Heart right ventricle (tissue), 16 donors: ENCODE data around the gene CD160. TPM values are rescaled to one million over a fixed set of nuclear protein-coding genes. Genes with fewer than 3 reads are reported as not detected.
"Not testable (repeated sequence)": the region's sequence is repeated elsewhere in the genome, so short reads cannot be mapped to it uniquely, and the experiment has no call there.

Source experiments
- ATAC-seq, 8 donors: fragments of 200-7000 bp; cut with Tn5 transposase; one replicate each; pipeline ENCODE4 v1.9.1; 2020; ENCODE audit warnings: mild to moderate bottlenecking in 8 of 8, moderate library complexity in 8 of 8, moderate number of reproducible peaks in 1 of 8
- DNase-seq, 2 donors: peaks; one replicate each; pipeline ENCODE4 v3.0.0-alpha.2; 2020
- H3K27ac ChIP-seq, 10 donors: fragments of 200-600 bp; sonication (generic) in 2 of 10; one replicate each; pipeline versions ENCODE4 v1.5.0 to v1.8.0; 2020 to 2022; ENCODE audit warnings: mild to moderate bottlenecking in 3 of 10
- H3K27me3 ChIP-seq, 7 donors: fragments of 200-600 bp; one replicate each; pipeline ENCODE4 v1.8.0; 2021 to 2022; ENCODE audit warnings: mild to moderate bottlenecking in 2 of 7
- H3K36me3 ChIP-seq, 9 donors: fragments of 200-600 bp; sonication (generic) in 1 of 9; one replicate each; pipeline versions ENCODE4 v1.5.0 to v1.8.0; 2020 to 2022; ENCODE audit warnings: mild to moderate bottlenecking in 2 of 9
- H3K4me1 ChIP-seq, 9 donors: fragments of 200-600 bp; sonication (generic) in 1 of 9; one replicate each; pipeline versions ENCODE4 v1.5.0 to v1.8.0; 2020 to 2022; ENCODE audit warnings: mild to moderate bottlenecking in 4 of 9
- H3K4me3 ChIP-seq, 10 donors: fragments of 200-600 bp; sonication (generic) in 2 of 10; one replicate each; pipeline versions ENCODE4 v1.5.0 to v1.8.0; 2020 to 2022; ENCODE audit warnings: mild to moderate bottlenecking in 7 of 10, moderate library complexity in 2 of 10
- H3K9me3 ChIP-seq, 11 donors: fragments of 200-600 bp in 10 of 11; sonication (generic) in 2 of 11; one replicate each; pipeline versions ENCODE4 v1.5.0 to v1.8.0; 2013 to 2022; ENCODE audit warnings: mild to moderate bottlenecking in 2 of 11, control low read depth in 1 of 11, moderate library complexity in 1 of 11
- CTCF ChIP-seq, 9 donors: fragments of 200-600 bp; sonication (generic) in 2 of 9; IDR thresholded peaks; one replicate each; pipeline versions ENCODE4 v1.5.0 to v1.8.0; 2021 to 2022; ENCODE audit warnings: antibody characterized with exemption in 9 of 9, mild to moderate bottlenecking in 5 of 9, moderate library complexity in 1 of 9
- WGBS, 2 donors: extraction: QIAGEN DNeasy Blood & Tissue Kit; methylation state at CpG; one replicate each; pipeline ENCODE4 v1.1.7; 2013; ENCODE audit warnings: inconsistent platforms in 1 of 2; 5-methylcytosine and 5-hydroxymethylcytosine counted together
- intact Hi-C, 10 donors: fragments of 100-400 bp; cut with DNase I; formaldehyde crosslinking; loops; one replicate each; pipeline versions ENCODE4 v1.11.1 to v1.14.2; 2022
- polyA plus RNA-seq, 2 donors: library from polyadenylated mRNA; stranded (reverse); fragments of 200-250 nt; gene quantifications; one replicate each; pipeline ENCODE4 v1.2.3, GENCODE V29; 2013
- total RNA-seq, 10 donors: library from RNA; stranded (reverse); fragmentation: NEBNext Ultra II Directional in 3 of 10; extraction: Animal tissue kit (Norgen Biotek cat#: 25700) in 3 of 10; gene quantifications; one replicate each; pipeline versions ENCODE4 v1.2.1 to v1.2.4, GENCODE V29; 2021 to 2023
- donor health status: Arrhythmogenic right ventricular cardiomyopathy.
- donor health status: ischemic (EF 13 %, LVEDD 7.1; RV severe dilation, severe dysfunction).
- donor health status: healthy with polysubstance abuse.
- donor health status: DM: no; HTN: yes; CAD: no.
- donor health status: DM: no; HTN: no; CAD: no.
- donor health status: ischemic (EF 25% LVEDD 6.9; RV normal size, moderate dysfunction).
- donor health status: ischemic (EF 25% LVEDD 5.7; RV mildly dilated, moderate dysfunction).
- donor health status: healthy.
- donor health status: DM: yes; HTN: yes; CAD: no.
- donor health status: Ischemic cardiomyopathy.
- donor health status: ischemic (EF 35%, LVEDD 5.7; RV mildly dilated, moderate dysfunction).
- donor health status: nonischemic (EF 11% LVEDD 7.7; RV severe dilation, severe dysfunction).
- donor health status: DM: yes; HTN: yes; CAD: no.
- donor health status: PGD.
- donor health status: ischemic (EF 29% LVEDD 5.4; RV normal size, mild dysfunction).
- donor health status: nonischemic (EF 23%, LVEDD 6.1; RV moderate dilation, normal function).

Gene CD160
- total and polyA plus RNA-seq, 12 donors, result 0.03 to 0.58 (median 0.18) TPM; not detected in 9

GRCh38 chr1:145765585-145766360 is 46.5 kb downstream of the CD160 start:
- Histone ChIP-seq H3K4me1 (peaks cover 0 to 13% (median 5%) of the 10 kb centered on the region in 9 donors), H3K27ac (peak overlapping the region in 4 of 10 donors; percentile 16 to 42 (median 22)), H3K36me3 (peaks cover 0 to 70% (median 18%) of the 10 kb centered on the region in 9 donors), H3K9me3 (peaks cover 0 to 12% (median 0%) of the 10 kb centered on the region in 11 donors)
- ATAC-seq, intact Hi-C loops, DNase-seq, H3K27me3 ChIP-seq, H3K4me3 ChIP-seq: not testable (repeated sequence)
- 50 to 73% methylated on average over 4 to 5 of the region's 5 CpGs for WGBS, 2 donors

GRCh38 chr1:145766926-145767325 is 47.6 kb downstream of the CD160 start:
- H3K4me3 ChIP-seq, ATAC-seq, H3K27ac ChIP-seq, H3K27me3 ChIP-seq, DNase-seq, H3K9me3 ChIP-seq, intact Hi-C loops: not testable (repeated sequence)
- H3K36me3 ChIP-seq, result peaks cover 0 to 70% (median 16%) of the 10 kb centered on the region in 9 donors
- H3K4me1 ChIP-seq, result peaks cover 0 to 13% (median 5%) of the 10 kb centered on the region in 9 donors
- 97% methylated on average over 22 to 29 of the region's 29 CpGs for WGBS, 2 donors

- peak in 4 of 8 donors; percentile 19 to 79 (median 50) for ATAC-seq
- H3K4me3 ChIP-seq, H3K27ac ChIP-seq, intact Hi-C loops, H3K27me3 ChIP-seq, H3K9me3 ChIP-seq, DNase-seq: not testable (repeated sequence)
- WGBS, 2 donors, result 96 to 97% methylated on average over 9 to 10 of the region's 10 CpGs
- peaks cover 0 to 13% (median 5%) of the 10 kb centered on the region in 9 donors for H3K4me1 ChIP-seq
- peaks cover 0 to 68% (median 14%) of the 10 kb centered on the region in 9 donors for H3K36me3 ChIP-seq
Observed at GRCh38 chr1:145768004-145768403, 48.7 kb downstream of the CD160 start.

GRCh38 chr1:145771056-145771455 is 51.8 kb downstream of the CD160 start:
- intact Hi-C loops, result no loop called here
- Histone ChIP-seq H3K4me1 (peaks cover 0 to 7% (median 0%) of the 10 kb centered on the region in 9 donors), H3K4me3 (no peak overlapping the region), H3K9me3 (no peaks in the 10 kb centered on the region), H3K27me3 (no peaks in the 10 kb centered on the region), H3K36me3 (peaks cover 0 to 69% (median 14%) of the 10 kb centered on the region in 9 donors), H3K27ac (peak overlapping the region in 1 of 10 donors; percentile 4)
- WGBS, 2 donors, result 93 to 95% methylated on average over 1 of the region's 1 CpG
- no peak for ATAC-seq
- TF ChIP-seq CTCF (IDR thresholded peaks at IDR 0.05), result no peak
- DNase-seq, result no peak

GRCh38 chr1:145773423-145773822 is 54.1 kb downstream of the CD160 start:
- no peak for DNase-seq
- H3K27me3 ChIP-seq, result no peaks in the 10 kb centered on the region
- peaks cover 0 to 29% (median 11%) of the 10 kb centered on the region in 9 donors for H3K4me1 ChIP-seq
- WGBS, 2 donors, result 95 to 100% methylated on average over 1 of the region's 1 CpG
- H3K9me3 ChIP-seq, result no peaks in the 10 kb centered on the region
- H3K27ac ChIP-seq, result peak overlapping the region in 1 of 10 donors; percentile 17
- TF ChIP-seq CTCF (IDR thresholded peaks at IDR 0.05), result no peak
- no peak for ATAC-seq
- H3K4me3 ChIP-seq, result no peak overlapping the region
- H3K36me3 ChIP-seq, result peaks cover 0 to 64% (median 14%) of the 10 kb centered on the region in 9 donors
- intact Hi-C loops, result no loop called here
